SH-SY5Y (cell line): ENCODE measurements around the gene YIPF5.

Experiments used
- GATA2 ChIP-seq: IDR thresholded peaks from 2 replicates; pipeline ENCODE4 v1.6.1; 2011; ENCODE audit warnings: mild to moderate bottlenecking, low read depth, low read length
- GATA3 ChIP-seq: IDR thresholded peaks from 2 replicates; pipeline ENCODE4 v1.6.1; 2011; ENCODE audit warnings: low read depth, mild to moderate bottlenecking, low read length, moderate library complexity

The YIPF5 gene

GRCh38 chr5:144125163-144125726 is 45.2 kb downstream of the YIPF5 start:
- TF ChIP-seq GATA2 (no peak), GATA3 (no peak)

- TF ChIP-seq GATA2 (no peak), GATA3 (no peak)
Measured at GRCh38 chr5:144122641-144123040, 47.8 kb downstream of the YIPF5 start.

- no peak for TF ChIP-seq GATA3
Measured at GRCh38 chr5:144122081-144122480, 48.4 kb downstream of the YIPF5 start.

GRCh38 chr5:144121577-144121976 is 48.9 kb downstream of the YIPF5 start:
- TF ChIP-seq GATA3 (no peak), GATA2 (no peak)

- TF ChIP-seq GATA3 (no peak), GATA2 (no peak)
Measured at GRCh38 chr5:144120661-144121180, 49.7 kb downstream of the YIPF5 start.

- no peak for TF ChIP-seq GATA3
- TF ChIP-seq GATA2, result no peak
Measured at GRCh38 chr5:144117412-144117811, 53.0 kb downstream of the YIPF5 start.

- TF ChIP-seq GATA3 (no peak), GATA2 (no peak)
Measured at GRCh38 chr5:144114571-144114970, 55.9 kb downstream of the YIPF5 start.
